ENCODE results near the gene TSTD2. TPM values are rescaled to one million over a fixed set of nuclear protein-coding genes. Genes with fewer than 3 reads are reported as not detected.
"Not testable (repeated sequence)": the region's sequence is repeated elsewhere in the genome, so short reads cannot be mapped to it uniquely, and the experiment has no call there.

The TSTD2 gene
- total RNA-seq, 1 donor from 2014 or later, result 21.6 TPM

DNA sequence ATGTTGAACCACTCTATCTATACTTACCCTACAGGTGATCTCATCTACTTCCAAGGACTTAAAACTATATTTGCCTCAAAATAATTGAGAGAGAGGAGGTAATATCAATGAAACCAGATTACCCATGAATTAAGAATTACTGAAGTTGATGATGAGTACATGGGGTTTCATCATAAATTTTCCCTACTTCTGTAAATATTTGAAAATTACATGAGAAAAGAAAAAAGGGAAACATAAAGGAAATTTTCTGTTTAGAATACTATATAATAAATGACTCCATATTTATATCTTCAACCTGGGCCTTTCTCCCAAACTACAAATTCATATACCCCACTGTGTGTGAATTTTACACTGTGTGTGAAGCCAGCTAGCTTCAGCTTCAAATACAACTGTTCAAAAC, 2.6 kb downstream of the TSTD2 start:
- no peak for DNase-seq (ENCODE audit: low spot score)

DNA sequence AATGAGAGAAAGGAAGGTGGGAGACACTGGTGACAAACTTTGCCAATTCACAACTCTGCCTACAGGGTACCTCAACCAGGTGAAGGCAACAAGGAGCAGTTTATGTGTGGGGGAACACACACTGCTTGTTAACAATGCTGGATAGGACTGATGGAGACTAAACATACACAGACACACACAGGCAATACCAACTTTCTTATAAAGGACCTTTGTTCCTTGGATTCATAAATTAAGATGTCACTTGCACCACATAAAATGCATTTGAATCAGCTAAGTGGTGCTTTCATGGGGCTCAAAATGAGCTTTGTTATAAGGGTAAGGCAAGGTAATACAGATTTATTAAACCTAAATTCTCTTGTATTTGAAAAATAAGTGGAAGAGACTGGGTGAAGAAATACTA, 4.0 kb downstream of the TSTD2 start:
- no peak for DNase-seq (ENCODE audit: low spot score)

DNA sequence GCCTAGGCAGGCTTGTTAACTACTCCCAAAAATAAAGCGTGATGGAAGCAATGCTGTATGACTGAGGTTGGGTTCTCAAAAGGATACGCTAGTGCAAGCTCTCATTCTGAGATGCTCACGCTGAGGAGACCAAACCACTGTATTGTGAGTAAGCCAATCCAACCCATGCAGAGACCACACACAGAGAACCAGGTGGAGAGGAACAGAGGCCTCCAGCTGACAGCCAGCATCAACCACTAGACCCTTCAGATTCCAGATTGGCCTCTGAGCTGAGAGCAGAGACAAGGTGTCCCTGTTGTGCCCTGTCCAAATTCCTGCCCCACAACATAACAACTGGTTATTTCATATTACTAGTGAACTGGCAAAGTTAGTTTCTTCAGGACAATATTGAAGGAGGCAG, 4.5 kb downstream of the TSTD2 start:
- DNase-seq (ENCODE audit: low spot score), result no peak

DNA sequence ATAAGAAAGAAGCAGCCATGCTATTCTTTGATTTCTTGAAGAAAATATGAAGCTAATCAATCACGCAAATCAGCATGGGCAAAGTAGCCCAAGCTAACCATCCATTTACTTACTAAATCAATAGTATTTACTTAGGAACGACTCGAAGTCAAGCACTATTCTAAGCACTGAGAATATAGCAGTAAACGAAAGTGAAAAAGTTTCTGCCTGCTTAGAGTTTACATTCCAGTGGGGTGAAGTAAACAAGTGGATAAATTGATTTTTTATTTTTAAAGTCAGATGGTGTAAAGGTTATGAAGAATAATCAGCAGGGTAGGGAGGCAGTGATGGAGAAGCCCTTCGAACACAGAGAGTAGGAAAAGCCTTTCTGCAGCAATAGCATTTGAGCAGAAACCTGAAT, 5.5 kb downstream of the TSTD2 start:
- no peak for DNase-seq (ENCODE audit: low spot score)

DNA sequence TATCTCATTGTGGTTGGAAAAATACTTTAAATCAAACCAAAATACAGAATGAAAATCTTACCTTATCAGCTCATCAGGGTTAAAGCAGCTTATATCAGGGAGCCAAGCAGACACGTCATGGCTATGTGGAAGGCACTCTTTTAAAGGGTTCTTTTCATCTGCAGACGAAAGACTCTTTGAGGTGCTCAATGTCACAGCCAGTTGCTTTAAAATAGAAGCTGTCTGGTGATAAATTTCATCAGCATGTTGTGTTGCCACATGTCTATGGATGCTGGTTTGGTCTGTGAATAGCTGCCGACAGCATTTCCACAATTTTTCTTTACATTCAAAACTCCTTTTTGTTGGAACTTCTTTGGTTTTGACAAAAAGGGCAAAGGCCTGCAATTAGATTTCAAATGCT, 7.5 kb downstream of the TSTD2 start:
- no peak for DNase-seq (ENCODE audit: low spot score)

DNA sequence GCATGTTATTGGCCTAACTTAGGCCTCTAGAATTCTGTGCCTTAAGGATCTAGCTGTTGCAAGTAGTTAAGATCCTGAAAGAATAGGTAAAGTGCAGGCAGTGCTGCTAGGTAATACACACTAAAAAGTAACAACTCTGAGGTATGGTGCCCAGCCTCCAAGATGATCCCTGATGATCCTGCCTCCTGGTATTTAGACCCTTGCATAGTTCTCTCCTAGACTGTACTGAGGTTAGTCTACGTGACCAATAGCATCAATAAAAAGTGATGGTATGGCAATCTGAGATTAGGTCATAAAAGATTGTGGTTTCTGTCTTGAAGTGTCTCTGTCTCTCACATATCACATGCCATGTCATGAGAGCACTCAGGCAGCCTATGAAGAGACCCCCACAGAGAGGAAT, 9.2 kb downstream of the TSTD2 start:
- DNase-seq (ENCODE audit: low spot score), result no peak

DNA sequence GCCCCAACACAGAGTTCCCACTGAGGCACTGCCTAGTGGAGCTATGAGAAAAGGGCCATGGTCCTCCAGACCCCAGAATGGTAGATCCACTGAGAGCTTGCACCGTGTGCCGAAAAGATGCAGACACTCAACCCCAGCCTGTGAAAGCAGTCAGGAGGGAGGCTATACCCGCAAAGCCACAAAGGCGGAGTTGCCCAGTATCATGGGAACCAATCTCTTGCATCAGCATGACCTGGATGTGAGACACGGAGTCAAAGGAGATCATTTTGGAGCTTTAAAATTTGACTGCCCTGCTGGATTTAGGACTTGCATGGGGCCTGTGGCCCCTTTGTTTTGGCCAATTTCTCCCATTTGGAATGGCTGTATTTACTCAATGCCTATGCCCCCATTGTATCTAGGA, 10.7 kb downstream of the TSTD2 start:
- DNase-seq (ENCODE audit: low spot score), result not testable (repeated sequence)

DNA sequence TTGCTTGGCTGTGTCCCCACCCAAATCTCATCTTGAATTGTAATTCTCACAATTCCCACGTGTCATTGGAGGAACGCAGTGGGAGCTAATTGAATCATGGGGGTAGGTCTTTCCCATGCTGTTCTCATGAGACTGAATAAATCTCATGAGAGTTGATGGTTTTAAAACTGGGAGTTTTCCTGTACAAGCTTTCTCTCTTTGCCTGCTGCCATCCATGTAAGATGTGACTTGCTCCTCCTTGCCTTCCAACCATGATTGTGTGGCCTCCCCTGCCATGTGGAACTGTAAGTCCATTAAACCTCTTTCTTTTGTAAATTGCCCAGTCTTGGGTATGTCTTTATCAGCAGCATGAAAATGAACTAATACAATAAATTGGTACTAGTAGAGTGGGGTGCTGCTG, 13.1 kb downstream of the TSTD2 start:
- DNase-seq (ENCODE audit: low spot score), result not testable (repeated sequence)

DNA sequence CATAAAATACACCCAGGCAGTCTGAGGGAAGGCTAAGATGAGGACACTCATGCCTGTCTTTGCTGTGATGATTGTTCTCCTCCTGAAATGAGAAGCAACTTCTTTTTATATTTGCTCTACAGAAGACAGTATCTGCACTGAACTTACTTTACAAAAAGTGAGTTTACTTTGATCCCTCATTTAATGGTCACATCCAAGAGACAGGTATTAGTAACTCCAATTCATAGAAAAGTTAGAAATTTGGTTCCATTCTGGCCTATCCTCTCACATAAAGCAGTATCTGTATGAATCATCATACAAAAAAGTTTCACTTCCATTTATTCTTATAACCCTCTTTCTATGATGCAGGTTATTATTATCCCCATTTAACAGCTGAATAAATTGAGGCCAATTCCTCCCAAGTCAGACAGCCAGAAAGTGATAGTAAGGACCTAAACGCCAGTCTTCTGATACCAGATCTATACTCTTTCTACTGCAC, 15.2 kb downstream of the TSTD2 start:
- no peak for DNase-seq (ENCODE audit: low spot score)

DNA sequence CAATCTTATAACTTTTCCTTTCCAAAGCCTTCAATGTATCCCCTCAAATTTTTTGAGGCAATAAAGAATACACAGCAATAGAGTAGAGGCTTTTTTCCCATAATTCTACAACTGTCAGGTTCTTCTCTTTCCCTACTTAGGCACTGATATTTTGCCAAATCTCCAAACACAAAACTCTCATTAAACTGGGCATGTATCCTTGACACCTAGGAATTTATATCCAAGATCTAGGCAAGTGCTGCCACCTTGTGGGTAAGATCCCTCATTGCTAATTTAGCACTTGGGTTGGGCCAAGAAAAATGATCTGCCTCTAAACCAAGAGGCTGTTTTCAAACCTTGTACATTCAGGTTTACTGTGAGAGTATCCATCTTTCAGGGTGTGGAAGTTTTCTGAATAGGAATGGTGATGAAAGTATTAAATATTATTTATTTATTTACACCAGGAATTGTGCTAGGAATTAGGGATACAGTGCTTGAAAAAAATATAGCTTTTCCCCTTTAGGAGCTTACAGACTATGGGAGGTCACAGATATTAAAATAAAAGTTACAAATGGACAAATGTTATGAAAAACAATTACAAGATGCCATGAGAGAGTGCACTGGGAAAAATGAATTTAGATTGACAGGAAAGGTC, 17.6 kb downstream of the TSTD2 start:
- peak; percentile 60 for DNase-seq (ENCODE audit: low spot score)

DNA sequence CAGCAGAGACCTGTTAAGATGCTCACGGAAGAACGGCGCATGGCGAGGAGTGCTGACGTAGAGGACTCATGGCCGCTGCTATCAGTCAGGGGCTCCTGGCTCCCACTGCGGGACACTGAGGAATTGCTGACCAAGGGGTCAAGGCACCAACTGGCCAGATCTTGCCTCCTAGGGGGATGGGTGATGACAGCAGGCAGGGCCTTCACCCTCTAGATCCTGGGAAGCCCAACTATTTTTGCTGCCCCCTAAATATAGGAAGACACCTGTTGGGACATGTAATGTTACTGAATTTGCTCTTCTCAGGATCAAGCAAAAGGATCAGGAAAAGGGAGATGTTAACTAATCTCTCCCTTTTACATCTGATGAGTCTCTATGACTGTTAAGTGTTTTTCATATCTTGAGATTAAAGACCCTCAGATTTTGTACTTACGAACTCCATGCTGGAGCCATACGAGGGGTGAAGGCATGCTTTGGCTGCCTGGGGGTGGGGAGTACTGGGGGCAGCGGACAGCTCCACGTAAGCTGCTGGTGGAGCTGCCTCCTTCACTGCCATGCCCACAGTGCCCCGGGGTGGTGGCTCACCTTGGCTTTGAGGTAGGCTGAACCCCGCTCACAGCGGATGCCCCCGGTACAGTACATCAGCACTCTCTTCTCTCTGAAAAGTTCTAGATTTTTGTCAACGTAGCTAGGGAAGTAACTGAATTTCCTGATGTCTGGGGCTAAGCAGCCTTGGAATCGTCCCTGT, 28.1 kb downstream of the TSTD2 start:
- DNase-seq (ENCODE audit: low spot score), result no peak

DNA sequence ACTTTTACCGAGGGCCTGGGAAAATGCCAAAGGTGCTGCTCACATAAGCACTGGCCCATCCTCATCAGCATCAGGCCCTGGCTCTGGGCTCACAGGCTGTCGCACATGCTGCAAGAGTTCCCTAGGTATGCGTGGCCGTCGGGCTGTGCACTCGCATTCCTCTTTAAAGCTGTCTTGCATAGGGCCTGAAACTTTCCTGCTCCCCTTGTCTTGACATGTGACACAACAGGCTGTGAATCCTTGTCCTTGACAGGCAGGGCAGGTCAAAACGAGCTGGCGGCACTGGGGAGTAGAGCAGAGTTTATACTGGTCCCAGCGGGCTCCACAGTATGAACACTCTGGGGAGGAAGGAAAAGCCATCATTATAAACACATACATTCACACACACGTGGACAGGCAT, 30.7 kb downstream of the TSTD2 start:
- no peak for DNase-seq (ENCODE audit: low spot score)

DNA sequence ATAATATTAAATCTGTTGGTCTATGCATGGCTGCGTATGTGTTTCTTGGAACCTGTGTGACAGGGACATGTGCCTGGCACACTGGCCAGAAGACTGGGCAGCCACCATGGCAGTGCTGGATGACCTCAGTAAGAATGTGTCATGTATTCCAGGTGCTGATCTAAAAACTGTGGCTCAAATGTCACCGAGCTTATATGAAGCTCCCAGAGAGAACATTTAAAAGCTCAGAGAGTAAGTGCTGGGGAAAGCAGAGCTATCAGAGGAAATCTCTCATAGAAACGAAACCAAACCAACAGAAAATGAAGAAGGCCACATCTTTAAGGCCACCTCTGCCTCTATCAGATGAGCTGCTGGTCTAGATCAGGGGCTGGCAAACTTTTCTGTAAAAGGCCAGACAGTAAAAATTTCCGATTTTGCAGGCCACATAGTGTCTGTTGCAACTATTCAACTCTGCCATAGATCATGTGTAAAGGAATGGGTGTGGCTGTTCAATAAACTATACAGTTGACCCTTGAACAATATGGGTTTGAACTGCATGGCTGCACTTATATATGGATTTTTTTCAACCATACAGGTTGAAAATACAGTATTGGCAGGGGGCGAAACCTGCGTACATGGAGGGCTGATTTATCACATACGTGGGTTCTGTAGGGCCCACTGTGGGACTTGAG, 31.8 kb downstream of the TSTD2 start:
- no peak for DNase-seq (ENCODE audit: low spot score)

DNA sequence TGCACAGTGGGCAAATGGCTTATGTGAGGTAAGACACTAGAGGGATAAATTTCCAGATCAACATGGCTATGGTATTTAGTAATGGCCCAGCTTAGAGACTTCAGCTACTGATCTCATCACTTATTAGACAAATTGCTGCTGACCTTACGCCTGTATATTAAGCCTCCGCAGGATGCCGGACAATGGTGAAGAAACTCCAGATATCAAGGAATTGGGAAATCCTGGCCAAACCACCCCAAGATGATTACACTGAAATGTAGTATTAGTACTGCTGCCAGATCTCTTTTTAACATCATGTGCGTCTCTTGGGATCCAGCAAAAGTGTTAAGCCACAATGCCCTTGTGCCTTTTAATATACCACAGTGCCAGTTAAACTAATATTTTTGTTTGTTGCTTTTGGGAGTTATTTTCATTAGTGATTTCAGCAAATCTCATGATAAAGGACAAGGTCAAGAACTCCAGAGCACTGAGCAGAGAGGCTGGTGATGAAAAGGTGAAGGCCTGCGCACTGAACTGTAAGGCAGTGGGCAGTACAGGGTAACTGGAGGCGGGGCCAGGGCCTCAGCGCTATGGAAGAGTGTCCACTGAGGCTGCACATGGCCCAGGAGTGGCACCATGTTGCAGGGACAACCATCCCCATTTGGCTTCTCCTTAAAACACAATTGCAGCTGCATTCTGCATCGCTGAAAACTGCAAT, 32.5 kb downstream of the TSTD2 start:
- DNase-seq (ENCODE audit: low spot score), result no peak

DNA sequence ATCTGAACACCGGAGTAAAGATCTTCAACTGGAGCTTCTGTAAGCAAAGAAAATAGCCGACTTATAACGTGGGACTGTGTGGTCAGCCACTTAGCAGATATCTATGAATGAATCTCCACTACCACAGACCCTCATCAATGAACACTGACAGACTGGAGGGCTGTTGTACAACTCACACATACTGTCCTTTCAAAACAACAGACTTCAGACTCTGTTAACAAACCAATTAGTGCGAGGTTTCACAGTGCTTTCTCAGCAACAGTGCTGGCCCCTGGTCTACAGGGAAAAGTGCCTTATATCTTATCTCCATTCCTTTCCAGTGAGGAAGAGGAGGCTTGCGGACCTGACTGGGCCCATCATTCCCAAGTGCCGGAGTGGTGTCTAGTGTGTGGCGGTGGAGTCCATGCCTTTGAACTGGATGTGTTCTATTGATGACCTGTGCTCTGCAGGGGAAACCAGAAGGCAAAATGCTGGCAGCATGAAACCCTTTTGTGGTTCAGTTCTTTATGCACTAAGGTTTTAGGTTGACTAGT, 33.8 kb downstream of the TSTD2 start:
- no peak for DNase-seq (ENCODE audit: low spot score)

DNA sequence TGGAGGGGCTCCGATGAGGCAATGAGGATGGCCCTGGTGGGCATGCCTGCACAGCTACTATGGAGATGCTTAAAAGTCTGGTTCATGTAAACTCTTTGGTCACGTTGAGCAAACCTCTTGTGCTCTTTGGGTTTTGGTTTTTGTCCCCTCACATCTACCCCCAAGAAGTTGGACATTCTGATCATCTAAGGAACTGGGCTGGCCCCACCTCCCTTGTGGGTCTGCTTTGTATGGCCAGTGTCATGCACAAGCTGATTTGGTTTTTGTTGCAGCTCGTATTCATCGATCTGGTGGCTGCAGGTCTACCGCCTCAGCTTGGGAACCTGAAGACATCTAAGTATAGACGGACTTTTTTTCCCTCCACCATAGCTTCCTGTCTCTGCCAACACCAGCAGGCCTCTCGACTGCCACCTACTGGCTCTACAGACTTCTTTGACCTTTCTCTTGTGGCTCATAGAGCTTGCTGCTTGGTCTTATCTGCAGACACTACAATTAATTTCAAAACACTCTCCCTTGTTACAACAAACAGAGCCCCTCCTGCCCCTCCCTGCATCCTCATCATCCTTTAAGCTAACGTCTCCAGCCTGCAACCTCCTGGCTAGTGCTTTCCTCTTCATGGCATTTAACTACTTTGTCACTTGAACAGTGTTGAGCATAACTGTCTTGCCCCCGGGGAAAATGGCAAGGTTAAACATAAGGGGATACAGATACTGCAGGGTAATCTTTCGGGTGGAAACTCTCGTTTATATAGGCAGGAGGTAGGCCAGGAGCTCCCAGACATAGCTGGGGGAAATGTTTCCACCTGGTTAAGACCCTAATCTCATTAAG, 34.5 kb downstream of the TSTD2 start:
- peak; percentile 87 for DNase-seq (ENCODE audit: low spot score)

DNA sequence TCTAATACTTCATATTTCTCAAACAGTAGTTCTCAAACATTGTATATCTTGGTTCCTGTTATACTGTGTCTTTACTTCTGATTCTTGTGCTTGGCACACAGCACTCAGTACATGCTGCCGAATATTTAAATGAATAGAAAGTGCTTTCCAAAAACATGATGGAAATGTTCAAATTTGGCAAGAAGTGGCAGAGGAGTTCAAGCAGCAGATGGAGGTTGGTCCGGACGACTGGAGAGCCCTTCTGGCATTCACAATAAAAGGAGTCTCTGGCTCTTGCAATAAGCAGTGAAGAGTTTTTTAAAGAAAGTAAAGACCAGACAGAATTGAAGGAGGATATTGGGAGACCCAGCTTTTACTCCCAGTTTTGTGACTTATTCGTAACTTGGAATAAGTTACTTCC, 36.3 kb downstream of the TSTD2 start:
- DNase-seq (ENCODE audit: low spot score), result no peak

DNA sequence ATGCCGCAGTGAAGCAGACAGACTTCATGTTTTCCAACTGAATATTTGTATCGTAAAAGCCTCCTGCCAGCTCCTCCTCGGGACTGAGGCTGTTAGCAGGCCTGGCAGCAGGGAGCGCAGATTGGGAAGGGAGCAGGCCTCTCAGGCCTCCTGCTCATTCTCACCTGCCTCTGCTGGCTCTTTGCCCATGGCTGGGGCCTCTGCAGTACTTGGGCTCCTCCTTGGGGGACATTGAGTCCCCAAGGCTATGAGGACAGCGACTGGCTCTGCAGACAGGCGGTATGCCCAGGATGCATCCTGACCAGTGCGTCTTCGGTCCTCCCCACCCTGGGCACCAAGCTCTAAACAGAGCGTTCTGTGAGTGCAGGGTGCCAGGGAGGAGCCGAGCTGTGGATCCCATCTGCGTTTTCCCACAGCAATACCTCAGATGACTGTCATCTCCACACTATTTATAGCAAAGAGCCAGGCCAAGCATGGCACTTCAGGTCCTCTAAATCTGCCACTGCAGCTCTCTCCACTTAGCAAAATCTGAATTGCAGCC, 38.7 kb downstream of the TSTD2 start:
- no peak for DNase-seq (ENCODE audit: low spot score)

DNA sequence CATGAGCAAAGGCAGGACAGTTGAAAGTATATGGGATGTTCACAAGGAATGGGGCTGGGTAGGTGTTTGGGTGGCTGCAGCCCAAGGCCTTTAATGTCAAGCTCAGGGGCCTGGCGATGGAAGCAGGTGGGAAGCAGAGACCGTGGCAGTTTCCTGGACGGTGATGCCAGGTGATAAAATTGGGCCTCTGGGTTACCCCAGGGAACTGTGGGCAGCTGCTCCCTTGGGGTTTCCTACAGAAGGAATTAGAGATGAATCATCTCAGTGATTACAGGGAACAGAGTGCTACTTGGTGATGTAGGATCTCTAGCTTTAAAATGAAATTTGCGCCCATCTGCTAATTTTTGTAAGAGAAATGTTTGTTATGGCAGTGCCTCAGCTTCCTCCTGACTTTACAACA, 39.2 kb downstream of the TSTD2 start:
- no peak for DNase-seq (ENCODE audit: low spot score)

DNA sequence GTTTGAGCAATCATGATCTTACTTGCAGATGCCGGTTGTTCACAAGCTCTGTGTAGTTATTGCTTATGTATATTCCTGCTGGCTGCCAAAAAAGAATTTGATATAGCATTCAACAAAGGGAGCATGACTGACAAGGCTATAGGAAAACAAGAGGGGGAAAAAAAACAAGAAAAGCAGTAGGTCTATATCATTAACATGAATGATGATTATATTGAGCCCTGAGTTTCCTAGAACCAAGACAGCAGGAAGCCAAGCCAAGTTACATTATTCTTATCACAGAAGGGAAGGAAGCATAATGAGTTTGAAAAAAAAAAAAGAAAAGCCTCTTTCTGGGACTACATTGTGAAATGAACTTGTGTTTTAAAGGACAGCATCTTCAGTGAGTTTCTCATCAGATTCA, 41.0 kb downstream of the TSTD2 start:
- no peak for DNase-seq (ENCODE audit: low spot score)

DNA sequence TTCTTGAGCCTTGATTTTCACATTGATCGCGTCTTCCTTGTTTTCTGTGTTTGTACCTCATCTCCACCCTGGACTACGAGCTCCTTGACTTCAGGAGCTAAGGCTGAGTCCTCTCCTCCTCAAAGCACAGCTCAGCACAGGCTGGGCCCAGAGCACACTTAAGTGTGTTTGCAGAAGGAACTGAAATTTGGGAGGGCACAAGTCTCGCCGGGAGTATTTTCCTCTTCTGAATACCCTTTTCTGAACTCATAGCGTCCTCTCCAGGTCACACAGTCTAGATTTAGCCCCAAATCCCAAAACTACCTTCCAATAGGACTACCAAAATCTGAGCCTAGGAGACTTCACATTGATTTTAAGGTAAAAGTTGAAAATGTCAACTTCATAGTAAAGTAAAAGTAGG, 41.6 kb downstream of the TSTD2 start:
- no peak for DNase-seq (ENCODE audit: low spot score)

Measured in mucosa of gallbladder (tissue), 1 donor.